CD8-positive, alpha-beta memory T cell (primary cell): ENCODE results near the gene SDK1. TPM values are rescaled to one million over a fixed set of nuclear protein-coding genes. Genes with fewer than 3 reads are reported as not detected.
"Not testable (repeated sequence)": the region's sequence is repeated elsewhere in the genome, so short reads cannot be mapped to it uniquely, and the experiment has no call there.

Source experiments
- CTCF ChIA-PET: fragments of 350-600 bp; sonication (Branson Sonifier 250); formaldehyde crosslinking; loops from one replicate; lab custom pipeline; 2021; ENCODE audit warnings: antibody characterized with exemption; lab: Charles Lee
- POLR2A ChIA-PET: fragments of 350-600 bp; sonication (Branson Sonifier 250); formaldehyde crosslinking; loops from one replicate; lab custom pipeline; 2021; ENCODE audit warnings: antibody characterized with exemption; lab: Charles Lee
- DNase-seq, 5 donors: peaks; one replicate each; pipeline versions ENCODE4 v3.0.0 to v3.0.0-alpha.2; 2020 to 2022; ENCODE audit warnings: mixed read lengths in 1 of 5
- H3K27ac ChIP-seq: one replicate; pipeline ENCODE4 v1.7.0; 2013; ENCODE audit warnings: low read depth, mild to moderate bottlenecking, low read length, moderate library complexity
- H3K27me3 ChIP-seq: 2 replicates; pipeline ENCODE4 v1.7.0; 2013; ENCODE audit warnings: low read length, mild to moderate bottlenecking; ENCODE audit not compliant: insufficient read depth, poor library complexity, severe bottlenecking
- H3K36me3 ChIP-seq: 2 replicates; pipeline ENCODE4 v1.7.0; 2013; ENCODE audit warnings: mild to moderate bottlenecking, low read length, moderate library complexity; ENCODE audit not compliant: insufficient read depth
- H3K4me1 ChIP-seq: 2 replicates; pipeline ENCODE4 v1.7.0; 2013; ENCODE audit warnings: mild to moderate bottlenecking, low read length, moderate library complexity; ENCODE audit not compliant: insufficient read depth
- H3K4me3 ChIP-seq: 2 replicates; pipeline ENCODE4 v1.7.0; 2013; ENCODE audit warnings: mild to moderate bottlenecking, low read length
- H3K9me3 ChIP-seq: 2 replicates; pipeline ENCODE4 v1.7.0; 2013; ENCODE audit warnings: mild to moderate bottlenecking, low read length
- H3K27ac Mint-ChIP-seq, 8 donors: one replicate each; pipeline ENCODE4 v1.8.0; 2020 to 2021; ENCODE audit warnings: mixed read lengths in 8 of 8, mild to moderate bottlenecking in 6 of 8, inconsistent platforms in 3 of 8, moderate library complexity in 3 of 8
- H3K27me3 Mint-ChIP-seq, 2 donors: one replicate each; pipeline ENCODE4 v1.8.0; 2020 to 2021; ENCODE audit warnings: mixed read lengths in 2 of 2, mild to moderate bottlenecking in 1 of 2, moderate library complexity in 1 of 2
- H3K36me3 Mint-ChIP-seq, 3 donors: one replicate each; pipeline ENCODE4 v1.8.0; 2020 to 2021; ENCODE audit warnings: mixed read lengths in 3 of 3, inconsistent platforms in 1 of 3, mild to moderate bottlenecking in 1 of 3
- H3K4me1 Mint-ChIP-seq, 3 donors: one replicate each; pipeline ENCODE4 v1.8.0; 2020 to 2021; ENCODE audit warnings: mixed read lengths in 3 of 3, inconsistent platforms in 1 of 3, mild to moderate bottlenecking in 1 of 3
- H3K4me3 Mint-ChIP-seq, 7 donors: one replicate each; pipeline ENCODE4 v1.8.0; 2020 to 2021; ENCODE audit warnings: mixed read lengths in 7 of 7, mild to moderate bottlenecking in 6 of 7, moderate library complexity in 4 of 7, inconsistent platforms in 2 of 7
- H3K9me3 Mint-ChIP-seq, 5 donors: one replicate each; pipeline ENCODE4 v1.8.0; 2020 to 2022; ENCODE audit warnings: mixed read lengths in 5 of 5, mild to moderate bottlenecking in 3 of 5, moderate library complexity in 2 of 5, inconsistent platforms in 1 of 5
- polyA plus RNA-seq: library from polyadenylated mRNA; unstranded; fragments of 300-500 nt; fragmentation: Illumina TruSeq; gene quantifications from one replicate; pipeline ENCODE4 v1.2.3, GENCODE V29; 2021
- total RNA-seq, 2 experiments: library from RNA; stranded (reverse); gene quantifications; one replicate each; pipeline ENCODE4 v1.2.3, GENCODE V29; 2021

SDK1 gene
- total and polyA plus RNA-seq, 3 experiments from 2014 or later: 0.04 TPM; not detected in 1

GRCh38 chr7:4257146-4258111 is 956.4 kb downstream of the SDK1 start:
- DNase-seq: no peak
- Mint-ChIP-seq H3K27me3 (peaks cover 1 to 8% of the 10 kb centered on the region in 2 donors), H3K27ac (no peak overlapping the region), H3K4me3 (no peak overlapping the region), H3K4me1 (no peaks in the 10 kb centered on the region), H3K9me3 (peaks cover 3 to 22% (median 17%) of the 10 kb centered on the region in 5 donors), H3K36me3 (no peaks in the 10 kb centered on the region)
- no peak overlapping the region for H3K4me3 ChIP-seq
- CTCF ChIA-PET: no interaction called here
- no peaks in the 10 kb centered on the region for H3K27me3 ChIP-seq
- H3K27ac ChIP-seq: no peak overlapping the region
- no peaks in the 10 kb centered on the region for H3K9me3 ChIP-seq
- POLR2A ChIA-PET: no interaction called here
- H3K36me3 ChIP-seq: no peaks in the 10 kb centered on the region
- H3K4me1 ChIP-seq: no peaks in the 10 kb centered on the region

DNA sequence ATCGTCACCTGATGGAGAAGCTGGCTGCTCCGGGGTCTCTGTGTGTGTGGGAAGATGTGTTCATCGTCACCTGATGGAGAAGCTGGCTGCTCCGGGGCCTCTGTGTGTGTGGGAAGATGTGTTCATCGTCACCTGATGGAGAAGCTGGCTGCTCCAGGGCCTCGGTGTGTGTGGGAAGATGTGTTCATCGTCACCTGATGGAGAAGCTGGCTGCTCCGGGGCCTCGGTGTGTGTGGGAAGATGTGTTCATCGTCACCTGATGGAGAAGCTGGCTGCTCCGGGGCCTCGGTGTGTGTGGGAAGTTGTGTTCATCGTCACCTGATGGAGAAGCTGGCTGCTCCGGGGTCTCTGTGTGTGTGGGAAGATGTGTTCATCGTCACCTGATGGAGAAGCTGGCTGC is 959.1 kb downstream of the SDK1 start:
- POLR2A ChIA-PET, H3K4me1 Mint-ChIP-seq, H3K27ac ChIP-seq, H3K4me1 ChIP-seq, H3K4me3 ChIP-seq, H3K36me3 ChIP-seq, H3K9me3 ChIP-seq, CTCF ChIA-PET, DNase-seq, H3K36me3 Mint-ChIP-seq, H3K27ac Mint-ChIP-seq, H3K27me3 ChIP-seq, H3K27me3 Mint-ChIP-seq, H3K9me3 Mint-ChIP-seq, H3K4me3 Mint-ChIP-seq: not testable (repeated sequence)

DNA sequence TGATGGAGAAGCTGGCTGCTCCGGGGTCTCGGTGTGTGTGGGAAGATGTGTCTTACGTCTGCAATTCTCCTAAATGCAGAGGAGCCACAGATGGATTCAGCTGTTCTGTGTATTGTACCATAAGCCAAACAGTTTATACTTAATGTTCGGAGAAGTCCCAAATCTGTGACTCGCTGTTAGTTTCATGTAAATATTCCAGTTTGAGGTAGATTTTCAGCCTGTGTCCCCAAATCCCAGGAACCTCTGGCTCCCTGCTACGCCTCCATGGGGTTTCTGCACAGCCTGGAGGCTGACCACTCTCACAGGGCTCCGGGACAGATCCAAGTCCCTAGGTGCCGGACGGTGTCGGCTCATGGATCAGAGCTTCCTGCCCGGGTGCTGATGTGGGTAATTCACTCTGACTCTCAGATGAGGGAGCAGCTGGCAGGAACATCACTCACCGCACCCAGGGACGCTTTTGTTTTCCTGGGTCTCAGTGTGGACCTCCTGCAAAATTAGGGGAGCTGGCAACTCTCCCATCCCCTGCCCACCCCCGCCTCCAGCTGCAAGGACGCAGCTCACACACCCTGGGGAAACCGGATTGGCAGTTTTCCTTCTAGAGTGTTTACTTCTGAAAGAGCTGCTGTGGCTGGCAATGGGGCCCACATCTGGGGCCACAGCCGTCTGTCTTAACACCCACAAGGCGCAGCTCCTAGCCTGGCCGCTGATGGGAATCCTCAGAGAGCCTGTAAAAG is 960.0 kb downstream of the SDK1 start:
- no peaks in the 10 kb centered on the region for H3K4me1 Mint-ChIP-seq
- Histone ChIP-seq H3K36me3 (no peaks in the 10 kb centered on the region), H3K4me3 (no peak overlapping the region), H3K27me3 (no peaks in the 10 kb centered on the region), H3K27ac (no peak overlapping the region), H3K9me3 (no peaks in the 10 kb centered on the region), H3K4me1 (no peaks in the 10 kb centered on the region)
- H3K27me3 Mint-ChIP-seq: peaks cover 4 to 8% of the 10 kb centered on the region in 2 donors
- CTCF ChIA-PET: no interaction called here
- H3K36me3 Mint-ChIP-seq: no peaks in the 10 kb centered on the region
- H3K27ac Mint-ChIP-seq: no peak overlapping the region
- H3K4me3 Mint-ChIP-seq: no peak overlapping the region
- POLR2A ChIA-PET: no interaction called here
- DNase-seq: no peak
- peaks cover 0 to 7% (median 5%) of the 10 kb centered on the region in 5 donors for H3K9me3 Mint-ChIP-seq

- peaks cover 0 to 6% (median 5%) of the 10 kb centered on the region in 5 donors for H3K9me3 Mint-ChIP-seq
- Histone ChIP-seq H3K27me3 (no peaks in the 10 kb centered on the region), H3K27ac (no peak overlapping the region), H3K36me3 (no peaks in the 10 kb centered on the region), H3K9me3 (no peaks in the 10 kb centered on the region), H3K4me1 (no peaks in the 10 kb centered on the region), H3K4me3 (no peak overlapping the region)
- ChIA-PET POLR2A (no interaction called here), CTCF (no interaction called here)
- DNase-seq: no peak
- peaks cover 4 to 8% of the 10 kb centered on the region in 2 donors for H3K27me3 Mint-ChIP-seq
- no peak overlapping the region for H3K27ac Mint-ChIP-seq
- no peaks in the 10 kb centered on the region for H3K36me3 Mint-ChIP-seq
- no peaks in the 10 kb centered on the region for H3K4me1 Mint-ChIP-seq
- no peak overlapping the region for H3K4me3 Mint-ChIP-seq
Observed at GRCh38 chr7:4261601-4261960, 960.5 kb downstream of the SDK1 start.

- H3K27ac Mint-ChIP-seq, H3K27me3 Mint-ChIP-seq, H3K27me3 ChIP-seq, POLR2A ChIA-PET, H3K9me3 Mint-ChIP-seq, H3K4me1 Mint-ChIP-seq, H3K27ac ChIP-seq, H3K4me3 ChIP-seq, CTCF ChIA-PET, DNase-seq, H3K36me3 ChIP-seq, H3K4me3 Mint-ChIP-seq, H3K4me1 ChIP-seq, H3K9me3 ChIP-seq, H3K36me3 Mint-ChIP-seq: not testable (repeated sequence)
Observed at GRCh38 chr7:4264206-4264605, 963.2 kb downstream of the SDK1 start.

GRCh38 chr7:4265066-4265465 is 964.0 kb downstream of the SDK1 start:
- Mint-ChIP-seq H3K9me3 (no peaks in the 10 kb centered on the region), H3K27ac (no peak overlapping the region), H3K27me3 (peaks cover 0 to 6% of the 10 kb centered on the region in 2 donors), H3K36me3 (no peaks in the 10 kb centered on the region), H3K4me3 (no peak overlapping the region), H3K4me1 (no peaks in the 10 kb centered on the region)
- ChIA-PET CTCF (no interaction called here), POLR2A (no interaction called here)
- Histone ChIP-seq H3K4me1 (no peaks in the 10 kb centered on the region), H3K9me3 (no peaks in the 10 kb centered on the region), H3K27me3 (no peaks in the 10 kb centered on the region), H3K36me3 (no peaks in the 10 kb centered on the region), H3K27ac (no peak overlapping the region), H3K4me3 (no peak overlapping the region)
- DNase-seq: no peak

GRCh38 chr7:4265676-4266075 is 964.6 kb downstream of the SDK1 start:
- DNase-seq: no peak
- Histone ChIP-seq H3K27ac (no peak overlapping the region), H3K4me1 (no peaks in the 10 kb centered on the region), H3K36me3 (no peaks in the 10 kb centered on the region), H3K9me3 (no peaks in the 10 kb centered on the region), H3K27me3 (no peaks in the 10 kb centered on the region), H3K4me3 (no peak overlapping the region)
- Mint-ChIP-seq H3K27me3 (peaks cover 0 to 6% of the 10 kb centered on the region in 2 donors), H3K9me3 (no peaks in the 10 kb centered on the region), H3K4me3 (no peak overlapping the region), H3K36me3 (no peaks in the 10 kb centered on the region), H3K27ac (no peak overlapping the region), H3K4me1 (no peaks in the 10 kb centered on the region)
- ChIA-PET CTCF (no interaction called here), POLR2A (no interaction called here)

- Mint-ChIP-seq H3K4me1 (no peaks in the 10 kb centered on the region), H3K4me3 (no peak overlapping the region), H3K36me3 (no peaks in the 10 kb centered on the region), H3K27ac (no peak overlapping the region), H3K27me3 (peaks cover 0 to 6% of the 10 kb centered on the region in 2 donors), H3K9me3 (no peaks in the 10 kb centered on the region)
- ChIA-PET POLR2A (no interaction called here), CTCF (no interaction called here)
- no peaks in the 10 kb centered on the region for H3K9me3 ChIP-seq
- H3K4me3 ChIP-seq: no peak overlapping the region
- H3K36me3 ChIP-seq: no peaks in the 10 kb centered on the region
- no peak for DNase-seq
- H3K27me3 ChIP-seq: no peaks in the 10 kb centered on the region
- no peak overlapping the region for H3K27ac ChIP-seq
- no peaks in the 10 kb centered on the region for H3K4me1 ChIP-seq
Observed at GRCh38 chr7:4266270-4267040, 965.4 kb downstream of the SDK1 start.
